Cardiac fibroblast (primary cell): ENCODE measurements around the gene SHB.

Experiments
- DNase-seq, 2 donors: peaks; one replicate each; pipeline versions ENCODE4 v3.0.0 to v3.0.0-alpha.2; 2010; ENCODE audit warnings: low read depth in 2 of 2
- H3K4me3 ChIP-seq, 2 donors: replicated peaks in 1 of 2; 1 replicate in 1 of 2; 2 replicates in 1 of 2; pipeline ENCODE4 v1.5.1; 2011; ENCODE audit warnings: low read depth in 2 of 2, low read length in 2 of 2, mild to moderate bottlenecking in 2 of 2, moderate library complexity in 1 of 2
- CTCF ChIP-seq: IDR thresholded peaks from one replicate; pipeline ENCODE4 v1.5.1; 2011; ENCODE audit warnings: low read depth, mild to moderate bottlenecking, low read length, inconsistent platforms

Gene SHB

GRCh38 chr9:38022203-38022895, 46.7 kb downstream of the SHB start:
- no peak for TF ChIP-seq CTCF
- no peak overlapping the region for H3K4me3 ChIP-seq
- no peak for DNase-seq

- no peak for DNase-seq
- no peak overlapping the region for H3K4me3 ChIP-seq
- TF ChIP-seq CTCF: no peak
These were observed 48.6 kb downstream of the SHB start for GRCh38 chr9:38020151-38021076.

- DNase-seq: peak in 1 of 2 donors; percentile 16
- TF ChIP-seq CTCF: no peak
- no peak overlapping the region for H3K4me3 ChIP-seq
These were observed 49.3 kb downstream of the SHB start for GRCh38 chr9:38019731-38020130.

- no peak for TF ChIP-seq CTCF
- DNase-seq: peak; percentile 77 to 85
- H3K4me3 ChIP-seq: no peak overlapping the region
These were observed 49.9 kb downstream of the SHB start for GRCh38 chr9:38018958-38019602.

DNA sequence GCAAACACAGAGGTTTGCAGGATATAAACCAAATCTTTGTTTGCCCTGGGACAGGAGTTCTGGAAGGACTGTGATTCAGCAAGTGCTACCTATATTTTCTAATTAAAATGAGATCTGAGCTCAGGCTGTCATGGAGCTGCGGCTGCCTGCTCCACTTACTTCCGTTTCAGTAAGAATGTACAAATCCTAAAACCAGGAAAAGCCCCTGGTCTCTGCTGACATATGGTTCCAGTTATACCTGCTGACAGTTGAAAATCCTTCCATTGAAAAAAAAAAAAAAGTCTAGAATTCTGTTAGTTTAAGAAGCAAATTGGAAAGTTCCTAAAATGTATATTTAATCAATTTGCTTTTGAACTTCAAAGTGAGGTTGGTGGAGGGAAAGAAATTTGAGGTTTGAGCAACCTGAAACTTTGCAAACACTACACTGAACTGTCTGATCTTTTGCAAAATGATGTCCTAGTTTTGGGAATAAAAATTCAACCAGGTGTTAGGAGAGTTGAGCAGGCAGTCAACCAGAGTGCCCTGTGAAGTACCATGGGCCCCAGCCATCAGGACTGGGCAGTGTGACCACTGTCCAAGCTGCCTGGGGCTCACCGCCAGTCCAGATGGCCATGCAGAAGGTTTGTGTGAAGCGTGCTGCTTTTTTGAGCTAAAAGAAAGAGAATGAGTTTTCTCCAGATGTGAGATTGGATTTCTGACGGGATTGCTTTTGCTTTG, 50.6 kb downstream of the SHB start:
- H3K4me3 ChIP-seq: no peak overlapping the region
- no peak for DNase-seq
- TF ChIP-seq CTCF: no peak

DNA sequence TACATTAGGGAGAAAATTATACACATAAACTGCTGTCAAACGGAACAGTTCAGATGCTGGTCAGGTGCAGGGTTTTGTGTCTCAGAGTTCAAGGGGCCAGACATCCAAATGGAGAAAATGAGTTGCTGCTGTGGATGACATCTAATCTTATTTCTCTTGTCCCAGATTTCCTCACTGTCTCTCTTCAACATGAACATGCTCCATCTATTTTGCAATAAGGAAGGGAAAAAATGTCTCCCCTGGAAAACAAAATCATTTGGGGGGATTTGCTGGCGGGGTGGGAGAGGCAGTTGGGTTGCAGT, 51.2 kb downstream of the SHB start:
- H3K4me3 ChIP-seq: no peak overlapping the region
- no peak for DNase-seq

More for the DNA sequence above, 51.2 kb downstream of the SHB start:
- no peak for TF ChIP-seq CTCF
